Measurements from ENCODE around the gene CHCHD6. TPM values are rescaled to one million over a fixed set of nuclear protein-coding genes. Genes with fewer than 3 reads are reported as not detected.

CHCHD6 gene
- total RNA-seq, 1 experiment from 2014 or later = 36.3 TPM

GRCh38 chr3:126765187-126766069 is 61.4 kb downstream of the CHCHD6 start:
- Histone ChIP-seq H3K4me1 (ENCODE audit: control insufficient read depth in 1 of 2, insufficient read depth in 2 of 2, low read length in 2 of 2) (no peaks in the 10 kb centered on the region), H3K4me2 (ENCODE audit: low read length) (no peak overlapping the region), H3K79me2 (ENCODE audit: insufficient read depth, low read length) (peaks cover 4% of the 10 kb centered on the region), H3K27ac (ENCODE audit: low read depth, low read length) (no peak overlapping the region), H2AFZ (ENCODE audit: low read depth, low read length, poor library complexity, severe bottlenecking) (no peak overlapping the region), H3K9ac (ENCODE audit: low read length) (no peak overlapping the region), H3K9me2 (ENCODE audit: insufficient read depth) (no peaks in the 10 kb centered on the region), H3K36me3 (ENCODE audit: control insufficient read depth in 1 of 2, insufficient read depth in 2 of 2, low read length in 2 of 2) (no peaks in the 10 kb centered on the region), H3K9me3 (ENCODE audit: control insufficient read depth in 1 of 2, insufficient read depth in 1 of 2, low read depth in 1 of 2, low read length in 2 of 2) (no peaks in the 10 kb centered on the region), H4K20me1 (ENCODE audit: insufficient read depth) (no peaks in the 10 kb centered on the region), H3K4me3 (replicated peaks in 1 of 2; ENCODE audit: low read depth in 1 of 2, low read length in 2 of 2) (no peak overlapping the region), H3K27me3 (ENCODE audit: insufficient read depth, low read length) (no peaks in the 10 kb centered on the region)
- ChIA-PET CTCF (no interaction called here), POLR2A (no interaction called here), RAD21 (ENCODE audit: low non-redundant PET in 1 of 2, low total read pairs in 2 of 2, uncharacterized antibody in 2 of 2, unreplicated experiment in 2 of 2) (no interaction called here)
- BruUV-seq (replicated peaks) = no TSS peak
- DNase-seq (ENCODE audit: low read depth, low spot score) (no peak), ATAC-seq (no peak)
- intact Hi-C loops (cut with micrococcal nuclease) = no loop called here
- TF ChIP-seq CTCF (IDR thresholded peaks at IDR 0.05 in 2 of 3, conservative IDR thresholded peaks at IDR 0.05 in 1 of 3; ENCODE audit: borderline replicate concordance in 1 of 3, insufficient read depth in 1 of 3, low read depth in 2 of 3, low read length in 2 of 3) (no peak), RAD21 (IDR thresholded peaks at IDR 0.05; ENCODE audit: low read depth) (no peak), TCF7L2 (IDR thresholded peaks at IDR 0.05; ENCODE audit: borderline replicate concordance, extremely low read depth, insufficient read depth, insufficient read length) (no peak), ZBTB33 (IDR thresholded peaks at IDR 0.05; ENCODE audit: extremely low read depth, insufficient replicate concordance, low read length) (no peak), JUND (IDR thresholded peaks at IDR 0.05) (no peak), EGR1 (IDR thresholded peaks at IDR 0.05; ENCODE audit: low read depth) (no peak), ELF1 (IDR thresholded peaks at IDR 0.05; ENCODE audit: borderline replicate concordance, low read depth) (no peak), YY1 (IDR thresholded peaks at IDR 0.05; ENCODE audit: extremely low read depth, insufficient replicate concordance, low read depth, low read length) (no peak), ZNF274 (IDR thresholded peaks at IDR 0.05; ENCODE audit: low read depth, low read length) (no peak), POLR2AphosphoS5 (IDR thresholded peaks at IDR 0.05; ENCODE audit: low read depth, low read length) (no peak), EZH2 (IDR thresholded peaks at IDR 0.05) (no peak), CEBPB (IDR thresholded peaks at IDR 0.05; ENCODE audit: low read depth) (no peak), SIN3A (IDR thresholded peaks at IDR 0.05; ENCODE audit: low read depth) (no peak), SP1 (IDR thresholded peaks at IDR 0.05; ENCODE audit: low read depth) (no peak), CBX3 (IDR thresholded peaks at IDR 0.05; ENCODE audit: low read depth) (no peak), ATF3 (IDR thresholded peaks at IDR 0.05) (no peak), REST (IDR thresholded peaks at IDR 0.05; ENCODE audit: low read depth) (no peak), EZH2phosphoT487 (IDR thresholded peaks at IDR 0.05; ENCODE audit: borderline replicate concordance) (no peak), POLR2A (IDR thresholded peaks at IDR 0.05; ENCODE audit: borderline replicate concordance, extremely low read depth, insufficient read depth, insufficient read length) (no peak)

All from HCT116 (cell line).